HG03378 (cell line): ENCODE data around the gene SUMF1.

Experiments
- ATAC-seq: cut with Tn5 transposase; IDR thresholded peaks from one replicate; pipeline ENCODE4 v1.9.1; 2021; ENCODE audit warnings: mild to moderate bottlenecking, moderate library complexity; ENCODE audit not compliant: unreplicated experiment

The SUMF1 gene

DNA sequence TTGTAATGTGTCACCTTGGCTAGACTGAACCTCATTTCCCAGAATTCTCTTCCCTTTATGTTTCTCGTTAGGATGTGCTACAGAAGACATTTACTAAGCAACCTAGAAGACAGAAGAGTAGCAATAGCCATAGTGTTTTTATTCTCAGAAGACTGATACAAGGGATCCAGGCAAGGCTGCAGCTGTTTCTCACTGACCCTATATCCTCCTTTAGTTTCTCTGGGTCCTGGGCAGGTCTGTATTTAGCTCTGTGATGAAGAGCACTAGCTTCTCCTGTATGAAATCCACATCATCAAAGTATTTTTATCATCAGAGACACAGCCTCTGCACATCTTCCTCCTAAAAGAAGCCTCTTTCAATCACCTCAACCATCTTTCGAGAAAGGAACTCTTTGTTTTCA lies 72.5 kb downstream of the SUMF1 start:
- no peak for ATAC-seq

DNA sequence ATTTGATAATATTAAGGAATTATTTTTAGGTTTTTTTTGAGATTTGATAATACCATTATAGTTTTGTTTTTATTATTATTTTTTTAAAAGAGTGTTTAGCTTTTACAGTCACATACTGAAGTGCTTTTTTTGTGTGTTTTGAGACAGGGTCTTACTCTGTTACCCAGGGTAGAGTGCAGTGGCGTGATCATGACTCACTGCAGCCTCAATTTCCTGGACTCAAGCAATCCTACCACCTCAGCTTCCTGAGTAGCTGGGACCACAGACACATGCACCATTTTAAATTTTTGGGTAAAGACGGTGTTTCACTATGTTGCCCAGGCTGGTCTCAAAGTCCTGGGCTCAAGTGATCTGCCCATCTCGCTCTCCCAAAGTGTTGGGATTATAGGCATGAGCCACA lies 73.0 kb downstream of the SUMF1 start:
- ATAC-seq, result no peak

DNA sequence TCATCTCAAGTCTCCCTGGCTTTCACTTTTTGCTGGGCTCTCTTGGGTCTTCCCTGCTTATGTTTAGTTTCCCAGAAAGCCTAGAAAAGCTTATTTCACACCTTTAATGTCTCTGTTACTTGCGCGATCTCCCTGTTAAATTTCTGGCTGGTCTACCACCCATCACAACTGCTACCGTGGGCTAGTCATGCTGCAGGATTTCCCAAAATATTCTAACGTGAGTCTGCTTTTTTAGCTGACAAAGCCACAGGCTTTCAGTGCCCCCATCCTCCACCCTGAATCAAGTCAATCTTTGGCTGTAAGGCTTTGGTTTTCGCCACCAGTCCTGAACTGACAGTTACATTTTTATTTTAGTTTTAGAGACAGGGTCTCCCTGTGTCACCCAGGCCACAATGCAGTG lies 74.1 kb downstream of the SUMF1 start:
- no peak for ATAC-seq

DNA sequence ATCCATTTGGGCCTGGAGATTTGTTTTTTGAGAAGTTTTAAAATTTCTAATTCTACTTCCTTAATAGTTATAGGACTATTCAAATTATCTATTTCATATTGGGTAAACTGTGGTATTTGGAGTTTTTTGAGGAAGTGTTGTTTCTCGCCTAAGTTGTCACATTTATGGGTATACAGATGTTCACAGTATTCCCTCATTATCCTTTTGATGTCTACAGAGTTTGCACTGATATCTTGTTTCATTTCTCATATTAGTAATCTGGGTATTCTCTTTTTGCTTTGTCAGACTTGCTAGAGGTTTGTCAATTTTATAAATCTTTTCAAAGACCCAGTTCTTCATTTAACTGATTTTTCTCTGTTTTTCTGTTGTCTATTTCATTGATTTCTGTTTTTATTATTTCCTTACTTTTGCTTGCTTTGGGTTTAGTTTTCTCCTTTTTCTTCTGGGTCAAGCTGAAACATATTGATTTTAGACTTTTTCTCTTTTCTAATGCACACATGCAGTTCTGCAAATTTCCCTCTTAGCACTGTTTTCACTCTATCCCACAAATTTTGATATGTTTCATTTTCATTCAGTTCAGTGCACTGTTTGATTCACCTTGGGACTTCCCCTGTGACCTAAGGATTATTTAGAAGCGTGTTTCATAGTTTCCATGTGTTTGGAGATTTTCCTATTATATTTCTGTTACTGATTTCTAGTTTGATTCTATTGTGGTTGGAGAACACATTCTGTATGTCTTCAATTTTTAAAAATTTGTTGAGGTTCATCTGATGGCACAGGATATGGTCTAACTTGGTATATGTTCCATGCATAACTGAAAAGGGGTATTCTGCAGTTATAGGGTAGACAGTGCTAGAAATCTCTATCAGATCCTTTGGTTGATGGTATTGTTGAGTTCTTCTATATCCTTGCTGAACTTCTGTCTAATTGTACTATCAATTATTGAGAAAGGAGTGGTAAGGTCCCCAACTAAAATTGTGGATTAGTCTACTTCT lies 79.6 kb downstream of the SUMF1 start:
- ATAC-seq, result peak; percentile 79

DNA sequence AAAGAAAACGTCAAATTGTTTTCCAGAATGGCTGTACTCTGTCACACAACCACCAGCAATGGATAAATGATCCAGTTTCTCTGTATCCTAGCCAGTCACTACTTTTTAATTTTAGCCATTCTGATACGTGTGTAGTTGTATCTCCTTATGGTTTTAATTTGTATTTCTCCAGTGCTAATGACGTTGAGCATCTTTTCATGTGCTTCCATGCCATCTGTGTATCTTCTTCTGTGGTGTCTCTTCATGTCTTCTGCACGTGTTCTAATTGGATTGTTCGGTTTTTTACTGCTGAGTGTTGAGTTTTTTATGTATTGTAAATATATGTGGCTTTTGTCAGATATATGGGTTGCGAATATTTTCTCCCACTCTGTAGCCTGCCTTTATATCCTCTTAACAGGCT lies 81.9 kb downstream of the SUMF1 start:
- ATAC-seq, result no peak

DNA sequence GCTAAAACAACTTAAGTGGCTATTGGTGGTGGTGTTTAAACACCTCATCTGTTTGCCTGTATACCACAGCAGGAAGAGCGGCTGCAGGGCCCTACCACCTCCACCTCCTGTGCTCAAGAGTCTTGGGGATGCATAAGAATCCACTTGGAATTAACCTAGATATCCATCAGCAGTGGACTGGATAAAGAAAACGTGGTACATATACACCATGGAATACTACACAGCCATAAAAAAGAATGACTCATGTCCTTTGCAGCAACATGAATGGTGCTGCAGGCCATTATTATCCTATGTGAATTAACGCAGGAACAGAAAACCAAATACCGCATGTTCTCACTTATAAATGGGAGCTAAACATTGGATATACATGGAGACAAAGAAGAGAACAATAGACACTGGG lies 87.1 kb downstream of the SUMF1 start:
- ATAC-seq, result no peak

DNA sequence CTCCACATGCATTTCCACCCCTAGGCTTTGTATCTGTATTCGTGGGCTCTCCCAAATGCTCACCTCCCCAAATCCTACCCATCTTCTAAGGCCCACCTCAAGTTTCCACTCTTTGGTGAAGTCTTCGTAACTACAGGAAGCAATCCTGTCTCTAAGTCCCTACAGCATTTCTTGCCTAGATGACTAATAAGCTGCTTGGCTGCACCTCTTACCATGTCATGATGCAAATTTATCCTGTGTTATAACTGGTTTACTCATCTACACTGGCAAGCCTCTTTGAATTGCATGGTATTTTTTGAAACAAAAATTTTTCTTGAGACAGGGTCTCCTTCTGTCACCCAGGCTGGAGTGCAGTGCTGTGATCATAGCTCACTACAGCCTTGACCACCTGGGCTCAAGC lies 90.6 kb downstream of the SUMF1 start:
- no peak for ATAC-seq

DNA sequence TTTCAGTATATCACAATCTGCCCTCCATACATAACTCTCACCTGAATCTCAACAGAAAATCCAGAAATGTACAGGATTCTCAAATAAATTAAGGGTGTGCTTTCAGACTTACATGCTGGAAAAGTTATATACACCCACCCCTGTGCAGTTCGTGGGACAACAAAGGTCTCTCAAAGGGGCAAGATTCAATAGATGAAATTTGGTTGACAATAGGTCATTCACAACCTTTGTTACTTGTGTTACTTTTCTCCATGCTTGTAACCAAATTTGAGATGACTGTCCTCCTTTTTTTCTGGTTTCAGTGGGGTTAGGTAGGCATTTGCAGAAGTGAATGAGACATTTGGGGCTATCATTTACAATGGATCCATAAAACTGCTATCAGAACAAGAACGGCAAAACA lies 91.2 kb downstream of the SUMF1 start:
- no peak for ATAC-seq

DNA sequence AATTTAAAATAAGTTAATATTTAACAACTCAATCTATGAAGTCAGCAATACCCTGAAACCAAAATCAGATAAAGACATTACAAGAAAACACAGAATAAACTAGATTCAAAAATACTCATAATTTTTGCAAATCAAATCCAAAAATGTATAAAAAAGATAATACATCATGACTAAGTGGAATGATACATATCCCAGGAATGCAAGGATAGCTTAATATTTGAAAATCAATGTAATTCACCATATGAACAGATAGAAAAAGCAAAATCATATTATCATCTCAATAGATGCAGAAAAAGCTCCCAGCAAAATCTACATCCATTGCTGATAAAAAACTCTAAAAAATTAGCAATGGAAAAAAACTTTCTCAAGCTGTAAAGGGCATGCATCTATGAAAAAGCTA lies 93.4 kb downstream of the SUMF1 start:
- ATAC-seq, result no peak

DNA sequence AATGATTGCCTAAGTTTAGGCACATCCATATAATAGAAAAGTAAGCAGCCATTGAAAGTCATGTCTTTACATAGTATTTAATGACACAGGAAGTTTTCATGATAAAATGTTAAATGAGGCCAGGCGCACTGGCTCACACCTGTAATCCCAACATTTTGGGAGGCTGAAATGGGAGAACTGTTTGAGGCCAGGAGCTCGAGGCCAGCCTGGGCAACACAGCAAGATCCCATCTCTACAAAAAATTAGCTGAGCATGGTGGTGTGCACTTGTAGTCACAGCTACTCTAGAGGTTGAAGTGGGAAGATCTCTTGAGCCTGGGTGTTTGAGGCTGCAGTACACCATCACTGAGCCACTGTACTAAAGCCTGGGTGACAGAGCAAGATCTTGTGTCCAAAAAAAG lies 104.5 kb downstream of the SUMF1 start:
- no peak for ATAC-seq

DNA sequence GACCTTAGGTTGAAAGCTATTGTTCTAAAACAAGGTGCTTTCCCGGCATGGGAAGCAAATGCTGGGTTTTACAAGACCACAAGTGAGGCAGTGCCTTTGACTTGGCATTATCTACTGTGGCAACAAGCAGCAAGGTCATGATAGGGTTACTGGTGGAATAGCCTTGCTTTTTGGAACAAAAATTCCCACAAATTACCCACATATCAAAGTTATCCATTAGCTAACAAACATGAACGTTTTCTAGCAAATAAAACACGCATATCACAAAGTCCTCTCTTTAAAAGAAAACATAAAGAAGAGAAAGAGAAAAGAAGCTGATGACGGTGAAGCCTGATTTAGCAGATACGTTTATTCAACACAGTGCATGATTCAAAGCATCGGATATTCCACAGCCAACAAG lies 106.3 kb downstream of the SUMF1 start:
- no peak for ATAC-seq

DNA sequence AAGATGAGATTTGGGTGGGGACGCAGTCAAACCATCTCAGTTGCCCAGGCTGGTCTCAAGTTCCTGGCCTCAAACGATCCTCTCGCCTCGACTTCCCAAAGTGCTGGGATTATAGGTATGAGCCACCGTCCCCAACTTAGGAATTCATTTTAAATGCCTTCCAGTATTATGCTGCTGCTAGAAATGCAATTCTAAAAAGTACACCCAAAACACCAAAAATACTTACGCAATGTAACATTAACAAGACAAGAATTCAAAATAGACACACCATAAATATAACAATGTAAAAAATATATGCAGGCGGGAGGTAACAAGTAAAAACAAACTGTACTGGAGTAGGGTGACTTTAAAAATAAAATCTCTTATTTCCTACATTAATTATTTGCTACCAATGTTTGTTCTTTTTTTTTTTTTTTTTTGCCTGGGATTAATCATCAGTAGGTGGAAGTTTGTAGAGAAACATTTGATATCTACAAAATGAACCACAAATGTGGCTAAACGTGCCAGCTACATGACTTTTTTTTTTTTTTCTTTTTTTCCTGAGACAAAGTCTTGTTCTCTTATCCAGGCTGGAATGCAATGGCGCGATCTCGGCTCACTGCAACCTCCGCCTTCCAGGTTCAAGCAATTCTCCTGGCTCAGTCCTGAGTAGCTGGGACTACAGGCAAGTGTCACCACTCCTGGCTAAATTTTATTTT lies 107.1 kb downstream of the SUMF1 start:
- no peak for ATAC-seq

DNA sequence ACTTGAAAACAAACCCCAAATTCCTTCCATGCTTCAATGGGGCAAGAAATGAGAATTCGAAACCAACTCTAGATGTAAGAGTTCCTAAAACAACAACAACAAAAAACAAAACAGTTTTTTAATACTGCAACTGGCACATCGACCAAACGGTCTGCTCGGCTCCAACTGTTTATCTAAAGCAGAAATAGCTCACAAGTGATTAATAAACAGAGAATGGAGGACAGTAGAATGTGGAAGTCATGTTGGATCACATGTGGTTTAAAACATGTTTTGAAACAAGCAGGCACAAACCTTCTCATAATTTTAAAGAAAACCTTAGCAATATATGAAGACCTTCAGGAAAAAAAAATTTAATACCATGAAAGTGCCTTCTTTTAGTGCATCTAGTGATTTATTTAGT lies 108.8 kb downstream of the SUMF1 start:
- ATAC-seq, result no peak

DNA sequence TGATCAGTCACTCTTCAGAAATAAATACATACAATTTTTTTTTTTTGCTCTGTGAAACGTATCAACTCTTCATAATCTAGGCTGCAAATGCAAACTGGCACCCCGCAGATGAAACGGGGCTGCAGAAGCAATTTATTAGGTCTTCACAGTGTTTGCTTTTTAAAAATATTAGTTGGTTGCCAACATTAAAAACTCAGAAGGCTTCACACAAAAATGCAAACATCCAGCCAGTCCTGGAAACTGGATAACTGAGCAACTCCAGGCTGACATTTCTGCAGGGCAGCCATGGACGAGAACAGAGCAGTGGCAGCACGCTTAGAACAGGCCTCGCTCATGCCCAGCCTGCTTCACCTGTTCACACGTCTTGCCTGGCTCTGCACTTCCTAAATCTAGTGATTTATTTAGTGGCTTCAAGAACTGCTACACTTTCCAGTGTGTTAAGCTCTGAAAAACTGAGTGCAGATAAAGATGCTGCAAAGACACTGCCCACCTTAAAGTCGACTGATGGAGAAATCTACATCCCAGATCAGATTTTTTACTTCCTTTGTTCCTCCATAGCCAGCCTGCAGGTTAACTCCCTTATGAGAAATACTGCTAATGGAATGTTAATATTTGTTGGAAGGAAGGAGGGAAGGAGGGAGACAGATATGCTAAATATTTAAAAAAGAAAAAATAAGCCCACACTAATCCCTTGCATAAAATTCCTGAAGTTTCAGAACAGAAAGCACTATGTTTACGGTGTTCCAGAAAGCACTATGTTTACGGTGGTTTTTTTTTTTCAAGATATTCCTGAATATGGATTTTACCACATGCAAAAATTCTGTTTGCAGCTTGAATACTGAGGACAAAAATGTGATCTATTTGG lies 110.3 kb downstream of the SUMF1 start:
- no peak for ATAC-seq

DNA sequence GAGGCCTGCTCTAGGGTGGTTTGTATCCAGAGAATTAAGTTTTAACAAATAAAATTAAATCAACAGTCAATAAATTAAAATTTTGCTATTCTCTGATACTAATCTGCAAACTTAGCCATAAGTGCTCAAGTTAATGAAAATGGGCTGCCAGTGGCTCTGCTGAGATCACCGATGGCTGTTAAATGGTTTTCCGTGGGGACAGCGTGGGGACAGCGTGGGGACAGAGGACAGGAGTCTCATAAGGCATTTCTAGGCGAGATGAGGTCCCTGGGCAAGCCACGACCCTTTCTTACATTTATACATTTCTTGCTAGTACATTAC lies 110.9 kb downstream of the SUMF1 start:
- ATAC-seq, result no peak

DNA sequence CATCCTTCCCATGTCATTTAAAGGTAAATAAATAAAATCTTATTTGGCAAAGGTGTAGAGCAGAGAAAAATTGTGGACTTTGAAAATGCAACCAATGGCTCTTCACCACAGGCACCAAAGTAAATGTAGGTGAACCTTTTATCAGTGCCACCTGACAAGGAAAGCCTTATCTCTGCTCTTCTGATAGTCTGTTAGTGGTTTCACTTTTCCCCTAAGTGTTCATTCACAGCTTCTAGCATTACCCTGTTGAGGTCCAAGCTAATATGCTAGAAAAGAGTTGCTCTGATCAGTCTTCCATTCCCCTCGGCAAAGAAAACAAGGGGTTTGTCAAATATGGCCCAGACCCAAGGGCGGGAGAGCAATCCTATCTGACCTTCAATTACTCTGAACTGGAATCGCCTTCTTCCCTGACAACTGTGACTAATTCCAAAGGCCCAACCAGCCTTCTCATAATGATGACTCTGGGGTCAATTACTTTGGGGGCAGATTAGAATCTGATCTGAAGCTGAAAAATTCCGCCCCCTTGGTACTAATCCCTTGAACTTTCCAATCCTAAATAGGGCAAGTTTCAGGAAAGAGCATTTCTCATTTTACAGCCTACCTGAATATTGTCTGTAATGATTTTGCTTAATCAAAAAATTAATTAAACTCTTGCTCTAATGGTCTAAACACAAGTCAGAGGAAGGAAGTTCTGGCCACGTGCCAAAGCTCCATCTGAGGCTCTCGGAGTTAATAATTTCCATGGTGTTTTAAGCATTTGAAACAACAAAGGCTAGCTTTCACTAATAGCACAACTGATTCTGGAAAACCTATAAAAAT lies 111.5 kb downstream of the SUMF1 start:
- ATAC-seq, result no peak

DNA sequence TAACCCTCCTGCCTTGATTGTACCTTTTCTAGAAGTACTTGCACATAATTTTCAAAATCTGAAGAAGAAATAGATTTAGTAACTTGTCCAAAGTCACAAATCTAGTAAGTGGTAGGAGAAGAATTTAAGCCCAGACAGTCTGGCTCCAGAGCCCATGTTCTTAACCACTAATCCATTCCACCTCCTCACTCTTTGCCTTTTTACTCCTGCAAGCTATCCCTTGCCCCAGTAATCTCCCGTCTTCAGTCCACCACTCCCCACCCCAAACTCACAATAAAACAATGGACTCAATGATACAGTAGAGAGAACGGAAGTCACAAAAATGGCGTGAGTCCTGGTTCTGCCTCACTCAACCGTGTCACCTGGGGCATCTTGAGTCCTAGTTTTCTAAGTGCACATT lies 115.2 kb downstream of the SUMF1 start:
- no peak for ATAC-seq

DNA sequence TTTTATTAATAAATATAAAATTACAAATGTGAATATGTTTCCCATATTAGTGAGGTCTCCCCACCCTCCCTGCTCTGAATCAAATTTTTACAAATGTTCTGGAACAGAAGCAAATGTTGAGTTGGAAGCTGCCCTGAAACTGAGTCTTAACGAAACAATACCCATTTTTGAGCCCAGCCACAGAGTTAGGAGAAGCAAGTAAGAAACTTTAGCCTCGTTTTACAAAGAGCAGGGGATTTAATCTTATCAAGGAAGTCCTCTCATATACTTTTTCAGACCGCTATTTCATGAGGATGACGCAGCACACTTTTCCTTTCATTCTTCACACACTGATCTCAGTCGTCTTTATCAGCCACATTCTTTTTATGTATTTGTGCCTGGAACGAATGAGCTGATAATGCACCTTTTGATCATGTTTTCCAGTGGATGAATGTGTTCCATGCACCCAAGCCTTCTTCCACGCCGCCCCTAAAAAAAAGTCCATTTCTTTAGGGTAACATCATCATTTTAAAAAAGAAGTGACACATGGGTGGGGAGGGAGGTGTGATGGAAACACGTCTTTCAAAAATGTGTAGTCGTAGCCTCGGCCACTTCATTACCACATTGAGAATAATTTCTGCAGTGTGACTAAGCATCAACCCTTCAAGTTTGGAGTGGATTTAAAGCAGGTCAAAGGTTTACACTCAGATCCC lies 115.8 kb downstream of the SUMF1 start:
- peak; percentile 32 for ATAC-seq

DNA sequence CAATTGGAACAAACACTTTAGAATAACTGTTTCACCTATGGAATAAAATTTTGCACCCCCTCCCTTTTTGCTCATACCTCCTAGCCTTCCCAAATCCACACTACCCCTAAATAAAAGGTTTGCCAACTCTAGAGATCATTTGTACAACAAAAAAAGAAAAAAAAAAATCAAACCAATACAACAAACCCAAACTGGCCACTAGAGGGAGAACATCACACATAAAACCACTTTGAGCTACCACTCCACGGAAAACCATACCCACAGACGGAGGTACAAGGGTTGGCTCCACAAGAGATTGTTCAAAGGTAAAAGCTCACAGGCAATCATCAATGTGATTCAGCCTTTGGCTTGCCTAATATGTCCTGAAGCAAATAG lies 116.3 kb downstream of the SUMF1 start:
- ATAC-seq, result peak; percentile 87

DNA sequence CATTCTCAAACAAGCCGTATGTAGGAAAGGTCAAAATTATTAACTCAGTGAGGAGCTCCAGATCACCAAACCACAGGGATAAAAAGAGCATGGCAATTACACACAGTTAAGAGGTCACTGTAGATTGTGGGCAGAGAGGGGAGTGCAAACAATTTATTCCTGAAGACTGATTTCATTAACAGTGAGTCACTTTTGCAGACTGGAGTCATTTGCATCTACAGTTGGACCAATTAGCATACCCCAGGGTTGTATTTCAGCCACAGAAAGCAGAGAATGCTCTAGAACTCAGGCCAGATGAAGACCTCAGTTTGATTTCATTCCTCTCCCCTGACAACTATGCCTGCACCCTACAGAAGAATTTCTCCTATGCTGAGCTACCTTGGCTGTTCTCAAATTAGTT lies 123.8 kb downstream of the SUMF1 start:
- no peak for ATAC-seq
